SIG-M5 treated with dmso at 0.1 percent for 504 hours (cell line): ENCODE data around the gene MS4A6E.

ENCODE experiments used
- DNase-seq: peaks from one replicate; lab custom pipeline; 2025; ENCODE audit not compliant: unreplicated experiment; lab: John Stamatoyannopoulos, UW

The MS4A6E gene

DNA sequence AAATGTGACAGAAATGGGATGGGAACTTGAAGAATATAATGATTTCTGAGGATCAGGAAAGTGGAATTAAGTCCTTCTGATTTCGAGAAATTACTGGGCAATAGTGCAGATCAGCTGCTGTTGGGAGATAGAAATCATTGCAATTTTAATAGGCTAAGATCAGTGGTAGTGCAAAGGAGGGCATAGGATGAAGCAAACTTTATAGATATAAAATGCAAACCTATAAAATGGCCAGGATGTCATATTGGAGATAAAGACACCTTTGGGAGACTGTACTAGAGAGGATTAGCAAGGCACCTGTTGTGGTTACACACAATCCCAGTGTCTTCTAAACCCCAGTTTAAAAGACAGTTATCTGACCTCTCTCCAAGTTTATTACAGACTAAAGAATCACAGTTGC, 44.8 kb downstream of the MS4A6E start:
- DNase-seq = no peak

DNA sequence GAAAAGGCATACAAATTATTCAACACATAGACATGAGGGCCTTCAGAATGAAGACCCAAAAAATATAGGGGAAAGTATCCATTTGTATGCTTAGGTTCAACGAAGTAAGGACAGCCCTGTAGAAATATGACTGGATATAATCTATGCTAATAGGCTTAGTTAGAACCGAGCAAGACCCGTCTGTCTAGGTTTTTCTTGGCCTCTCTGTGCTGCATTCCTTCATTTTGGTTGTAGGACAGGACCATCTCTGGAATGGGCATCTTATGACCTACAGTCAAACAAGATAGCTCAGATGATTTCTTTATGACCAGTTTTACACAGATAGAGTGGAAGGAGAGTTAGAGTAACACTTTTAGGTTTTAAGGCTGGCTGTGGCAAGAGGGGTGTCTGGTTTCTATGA, 45.7 kb downstream of the MS4A6E start:
- DNase-seq = no peak

- DNase-seq = no peak
Measured at GRCh38 chr11:60375316-60375715, 48.3 kb downstream of the MS4A6E start.

- DNase-seq = no peak
Measured at GRCh38 chr11:60376601-60377000, 49.5 kb downstream of the MS4A6E start.

DNA sequence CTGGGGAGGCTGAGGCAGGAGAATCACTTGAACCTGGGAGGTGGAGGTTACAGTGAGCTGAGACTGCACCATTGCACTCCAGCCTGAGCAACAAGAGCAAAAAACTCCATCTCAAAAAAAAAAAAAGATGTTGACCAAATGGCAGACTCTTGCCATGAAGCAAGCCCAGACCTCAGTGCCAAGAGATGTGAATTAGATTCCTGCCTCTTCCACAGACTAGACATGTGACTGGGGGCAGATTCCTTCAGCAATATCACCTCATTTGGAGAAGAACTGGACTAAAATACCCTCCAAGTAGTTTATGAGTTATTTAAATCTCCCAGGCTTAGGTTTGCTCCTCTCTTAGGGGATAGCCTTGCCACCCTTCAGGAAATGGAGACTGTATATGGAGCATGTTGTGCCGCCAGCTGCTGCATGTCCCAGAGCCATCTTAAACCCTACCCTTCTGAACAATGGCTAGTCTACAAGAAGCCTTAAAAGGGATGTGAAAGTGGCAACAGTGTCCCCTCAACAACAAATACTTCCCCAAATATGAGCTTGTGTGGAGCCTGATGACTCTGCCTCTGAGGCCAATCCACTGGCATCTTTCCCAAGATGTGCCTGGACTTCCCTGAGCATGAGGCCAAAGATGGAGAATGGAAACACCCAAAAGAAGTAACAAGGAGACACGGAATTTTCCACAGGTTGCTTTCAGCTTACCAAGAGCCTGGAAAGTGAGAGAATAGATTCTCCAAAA, 50.5 kb downstream of the MS4A6E start:
- peak; percentile 90 for DNase-seq

- peak; percentile 97 for DNase-seq
Measured at GRCh38 chr11:60378354-60378753, 51.3 kb downstream of the MS4A6E start, which contains the start of gene MS4A7. Gene MS4A7 (plus strand): TSS chr11:60378532. CDS start chr11:60383142, 4,610 bp downstream.

- peak; percentile 96 for DNase-seq
Measured at GRCh38 chr11:60389279-60389910, 62.3 kb downstream of the MS4A6E start.

DNA sequence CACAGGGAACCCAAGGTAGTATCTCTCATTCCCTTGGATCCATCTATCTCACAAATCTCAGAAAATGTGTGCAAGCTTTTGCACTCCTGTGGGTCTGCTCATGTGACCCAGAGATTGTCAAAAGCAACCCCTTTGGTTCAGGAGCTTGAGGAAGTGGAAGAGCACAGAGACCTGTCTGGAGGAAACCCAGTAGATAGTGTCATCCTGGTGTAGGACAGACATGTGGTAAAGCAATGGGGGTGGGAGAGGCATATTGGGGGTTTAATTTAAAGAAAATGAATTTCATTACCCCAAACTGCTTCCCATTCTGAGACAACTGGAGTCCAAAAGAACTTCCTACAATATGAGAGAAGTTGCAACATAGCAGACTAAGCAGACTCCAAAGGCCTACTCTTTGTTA, 63.4 kb downstream of the MS4A6E start:
- peak; percentile 26 for DNase-seq
